GM12864 (cell line): ENCODE data around the gene TMEM145.

Source experiments
- DNase-seq: peaks from one replicate; pipeline ENCODE4 v3.0.0-alpha.2; 2011; ENCODE audit warnings: low read depth
- H3K4me3 ChIP-seq: 2 replicates; pipeline ENCODE4 v1.5.1; 2011; ENCODE audit warnings: mild to moderate bottlenecking, low read depth, low read length, control low read depth
- CTCF ChIP-seq: IDR thresholded peaks from 2 replicates; pipeline ENCODE4 v1.5.1; 2011; ENCODE audit warnings: low read depth, mild to moderate bottlenecking, moderate library complexity, low read length, control low read depth, inconsistent platforms; ENCODE audit errors: missing control alignments

The TMEM145 gene

GRCh38 chr19:42289556-42290041, 23.5 kb upstream of the TMEM145 start:
- no peak for TF ChIP-seq CTCF
- no peak for DNase-seq
- H3K4me3 ChIP-seq: no peak overlapping the region

GRCh38 chr19:42290136-42290522, 23.0 kb upstream of the TMEM145 start:
- no peak overlapping the region for H3K4me3 ChIP-seq
- TF ChIP-seq CTCF: no peak
- no peak for DNase-seq

GRCh38 chr19:42290523-42291434, 22.3 kb upstream of the TMEM145 start:
- no peak overlapping the region for H3K4me3 ChIP-seq
- DNase-seq: no peak
- TF ChIP-seq CTCF: peak; percentile 67

GRCh38 chr19:42291435-42291810, 21.7 kb upstream of the TMEM145 start:
- no peak overlapping the region for H3K4me3 ChIP-seq
- no peak for TF ChIP-seq CTCF
- DNase-seq: no peak

GRCh38 chr19:42292042-42292960, 20.8 kb upstream of the TMEM145 start:
- TF ChIP-seq CTCF: no peak
- no peak for DNase-seq

DNA sequence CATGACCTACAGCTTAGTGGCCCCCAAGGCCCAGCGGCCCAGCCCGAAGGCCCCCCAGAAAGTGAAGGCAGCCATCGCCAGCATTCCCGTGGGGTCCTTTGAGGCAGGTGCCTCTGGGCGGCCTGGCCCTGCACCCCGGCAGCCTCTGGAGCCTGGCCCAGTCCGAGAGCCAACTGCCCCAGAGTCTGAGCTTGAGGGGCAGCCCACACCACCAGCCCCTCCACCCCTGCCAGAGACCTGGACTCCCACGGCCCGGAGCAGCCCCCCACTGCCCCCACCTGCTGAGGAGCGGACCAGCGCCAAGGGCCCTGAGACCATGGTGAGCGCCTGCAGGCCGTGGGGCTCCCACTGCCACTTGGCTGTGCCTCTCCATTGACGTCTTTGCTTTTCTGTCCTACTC, 20.1 kb upstream of the TMEM145 start:
- TF ChIP-seq CTCF: no peak
- H3K4me3 ChIP-seq: no peak overlapping the region
- no peak for DNase-seq

More at GRCh38 chr19:42292042-42292960, 20.8 kb upstream of the TMEM145 start:
- H3K4me3 ChIP-seq: no peak overlapping the region
